Epithelial cell of prostate (primary cell): ENCODE measurements around the gene OR4D2.
A peak's percentile ranks its signal among the peaks of the same experiment; 100 is the strongest.

ENCODE experiments used
- DNase-seq: peaks from one replicate; pipeline ENCODE4 v3.0.0-alpha.2; 2011; ENCODE audit warnings: low read depth, low spot score
- H3K27ac ChIP-seq: fragments of 450-650 bp; 2 replicates; pipeline ENCODE4 v1.5.1; 2017; ENCODE audit warnings: mild to moderate bottlenecking

OR4D2 gene

DNA sequence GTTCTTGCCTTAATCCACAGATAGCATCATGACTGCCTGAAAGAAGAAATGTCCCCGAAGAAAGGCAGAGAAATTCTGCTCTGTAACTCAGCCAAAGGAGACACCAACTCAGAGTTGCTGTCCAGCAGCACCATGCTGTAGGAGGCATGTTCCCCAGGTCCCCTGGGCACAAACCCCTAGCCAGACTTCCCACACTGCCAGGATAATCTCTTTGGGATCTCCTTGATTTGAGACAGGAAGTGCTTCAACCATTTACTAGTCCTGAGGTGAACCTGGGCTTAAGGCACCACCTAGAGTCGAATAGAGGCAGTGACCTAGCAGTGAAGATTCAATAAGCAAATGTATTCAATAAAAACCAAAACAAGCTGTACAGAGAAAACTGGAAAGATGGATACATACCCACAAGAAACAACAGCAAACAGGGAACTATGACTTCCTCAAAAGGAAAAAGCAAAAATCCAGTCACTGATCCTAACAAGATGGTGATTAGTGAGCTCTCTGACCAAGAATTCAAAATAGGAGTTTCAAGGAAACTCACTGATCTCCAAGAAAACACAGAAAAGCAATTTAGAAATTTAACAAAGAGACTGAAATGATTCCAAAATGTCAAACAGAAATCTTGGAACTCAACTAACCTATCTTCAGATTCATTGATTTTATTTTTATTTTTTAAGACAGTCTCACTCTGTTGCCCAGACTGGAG lies 5.7 kb downstream of the OR4D2 start:
- peak; percentile 12 for DNase-seq
- no peak overlapping the region for H3K27ac ChIP-seq

GRCh38 chr17:58174871-58175270 lies 8.1 kb downstream of the OR4D2 start:
- H3K27ac ChIP-seq = no peak overlapping the region
- DNase-seq = no peak

DNA sequence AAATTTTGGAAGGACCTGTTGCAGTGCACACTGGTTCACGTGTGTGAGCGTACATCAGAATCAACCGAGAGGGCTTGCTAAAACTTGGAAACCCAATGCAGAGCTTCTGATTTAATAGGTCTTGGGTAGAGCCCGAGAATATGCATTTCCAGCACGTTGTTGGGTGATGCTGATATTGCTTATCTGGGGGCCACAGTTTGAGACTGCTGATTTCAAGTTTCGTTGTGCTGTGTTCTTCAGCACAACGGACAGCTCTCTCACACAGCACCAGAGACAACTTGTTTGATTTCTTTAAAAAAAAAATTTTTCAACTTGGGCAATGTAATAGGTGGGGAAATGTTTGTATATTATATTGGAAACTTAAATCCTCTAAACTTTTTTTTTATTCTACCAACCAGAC lies 9.4 kb downstream of the OR4D2 start:
- no peak for DNase-seq
- no peak overlapping the region for H3K27ac ChIP-seq

DNA sequence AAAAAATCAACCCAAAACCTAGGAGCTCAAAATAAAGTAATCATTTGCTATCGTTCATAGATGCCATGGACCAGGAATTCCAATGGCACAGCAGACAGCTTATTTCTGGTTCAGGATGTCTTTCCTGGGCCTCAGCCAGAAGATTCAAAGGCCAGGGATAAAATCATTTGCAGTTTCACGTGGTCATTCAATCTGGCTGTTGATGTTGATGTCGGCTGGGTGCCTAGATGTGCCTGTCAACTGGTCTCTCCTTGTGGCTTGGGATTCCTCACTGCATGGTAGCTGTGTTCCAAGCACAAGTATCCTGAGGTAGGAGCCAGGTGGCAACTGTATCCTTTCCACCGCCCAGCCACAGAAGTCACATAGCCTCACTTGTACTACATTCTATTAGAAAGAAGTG lies 15.0 kb downstream of the OR4D2 start:
- H3K27ac ChIP-seq = no peak overlapping the region
- no peak for DNase-seq

DNA sequence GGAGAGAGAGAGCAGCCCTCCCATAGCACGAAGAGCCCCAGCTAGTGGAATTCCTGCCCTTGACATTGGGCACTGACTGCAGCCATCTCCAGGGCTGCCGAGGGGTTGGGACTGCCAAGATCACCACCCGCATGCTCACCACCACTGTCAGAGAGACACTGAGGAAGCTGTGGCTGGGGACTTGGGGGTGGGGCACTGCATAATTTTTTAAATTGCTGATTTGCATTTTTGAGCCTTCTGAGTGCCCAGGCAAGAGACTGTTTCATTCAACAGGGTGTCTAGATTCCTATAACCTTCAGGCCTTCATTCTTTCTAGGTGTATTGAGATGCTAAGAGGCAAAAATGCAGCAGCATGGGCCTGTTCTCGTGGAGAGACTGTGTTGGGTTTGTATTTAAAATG lies 16.7 kb downstream of the OR4D2 start:
- no peak overlapping the region for H3K27ac ChIP-seq
- no peak for DNase-seq

GRCh38 chr17:58184308-58184985 lies 17.7 kb downstream of the OR4D2 start:
- peak; percentile 59 for DNase-seq
- no peak overlapping the region for H3K27ac ChIP-seq

GRCh38 chr17:58184986-58185761 lies 18.4 kb downstream of the OR4D2 start:
- DNase-seq = no peak
- no peak overlapping the region for H3K27ac ChIP-seq

DNA sequence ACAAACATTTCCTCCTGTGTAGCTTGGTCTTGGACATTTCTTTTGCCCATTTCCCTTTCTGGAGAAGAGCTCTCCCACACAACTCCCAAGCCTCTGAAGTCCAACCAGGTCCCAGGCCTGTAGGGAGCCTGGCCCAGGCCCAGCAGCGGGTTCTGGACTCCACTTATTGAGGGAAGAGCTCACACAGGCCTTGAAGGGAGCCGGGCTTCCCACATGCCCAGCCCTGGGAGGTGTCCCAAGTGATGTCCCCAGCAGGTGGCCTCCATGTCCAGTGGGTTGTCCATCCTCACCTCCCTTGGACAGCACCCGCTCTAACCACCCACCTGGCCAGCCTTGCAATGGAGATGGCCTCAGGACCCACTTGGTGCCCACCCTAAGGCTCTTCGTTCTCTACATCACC lies 19.8 kb downstream of the OR4D2 start:
- no peak for DNase-seq
- no peak overlapping the region for H3K27ac ChIP-seq

DNA sequence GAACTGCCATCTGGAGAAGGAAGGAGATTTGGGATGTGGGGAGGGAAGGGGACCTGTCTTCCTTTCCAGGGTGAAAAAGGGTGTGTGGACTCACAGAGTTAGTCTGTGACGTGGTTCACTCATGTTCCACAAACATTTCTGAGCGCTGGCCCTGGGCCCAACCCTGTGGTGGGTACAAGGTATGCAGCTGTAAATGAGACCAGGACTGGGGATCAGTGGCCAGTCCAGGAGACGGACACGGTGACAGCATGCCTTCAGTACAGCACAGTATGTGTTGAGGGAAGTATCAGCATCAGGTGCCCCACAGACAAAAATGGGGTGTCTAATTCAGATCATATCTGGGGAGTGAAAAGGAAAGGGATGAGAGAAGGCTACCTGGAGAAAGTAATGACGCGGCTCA lies 20.3 kb downstream of the OR4D2 start:
- no peak for DNase-seq
- H3K27ac ChIP-seq = no peak overlapping the region

GRCh38 chr17:58187675-58188074 lies 20.9 kb downstream of the OR4D2 start:
- no peak overlapping the region for H3K27ac ChIP-seq
- no peak for DNase-seq

GRCh38 chr17:58189436-58190146 lies 22.8 kb downstream of the OR4D2 start:
- DNase-seq = peak; percentile 48
- no peak overlapping the region for H3K27ac ChIP-seq

DNA sequence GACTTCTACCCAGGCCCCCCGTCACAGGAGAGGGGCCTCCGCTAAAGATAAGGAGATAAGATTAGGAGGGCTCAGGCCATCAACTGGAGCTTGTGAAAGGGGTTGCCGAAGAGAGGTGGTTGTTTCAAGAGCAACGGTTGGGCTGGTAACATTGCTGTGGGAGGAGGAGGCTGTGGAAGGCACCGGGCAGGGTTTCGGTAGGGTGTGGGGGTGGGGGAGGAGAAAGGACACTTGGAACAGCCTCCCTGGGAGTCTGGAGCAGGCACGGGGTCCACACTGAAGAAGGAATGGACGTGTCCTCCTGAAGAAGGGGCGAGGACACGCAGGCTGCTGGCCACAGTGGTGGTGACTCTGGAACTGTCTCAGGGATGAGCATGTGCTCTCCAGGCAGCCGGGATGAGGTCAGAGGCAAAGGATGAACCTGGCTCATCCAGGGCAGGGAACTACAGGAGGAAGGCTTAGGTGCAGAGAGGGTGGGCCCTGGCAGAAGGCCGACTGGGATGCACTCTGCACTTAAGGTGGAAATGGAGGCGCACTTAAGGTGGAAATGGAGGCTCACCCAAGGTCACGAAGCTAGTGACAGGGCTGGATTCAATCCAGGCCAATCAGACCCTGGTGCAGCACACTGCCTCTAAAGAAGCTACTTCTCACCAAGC lies 24.6 kb downstream of the OR4D2 start:
- no peak for DNase-seq
- no peak overlapping the region for H3K27ac ChIP-seq

DNA sequence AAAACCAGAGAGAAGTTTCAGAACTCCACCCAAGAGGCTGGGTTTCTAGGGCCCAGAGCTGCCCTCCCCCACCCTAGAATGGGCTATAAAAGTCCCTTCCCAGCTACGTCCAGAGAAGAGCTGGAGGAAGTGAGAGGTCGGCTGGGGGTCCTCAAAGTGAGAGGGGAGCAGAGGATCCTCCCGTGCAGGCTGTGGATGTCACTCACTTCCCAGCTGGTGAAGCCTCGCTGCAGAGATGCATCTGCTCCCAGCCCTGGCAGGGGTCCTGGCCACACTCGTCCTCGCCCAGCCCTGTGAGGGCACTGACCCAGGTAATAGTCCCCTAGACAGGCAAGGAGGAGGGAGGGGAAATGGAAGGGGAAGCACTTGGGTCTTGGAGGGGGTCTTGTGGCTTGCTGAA lies 25.8 kb downstream of the OR4D2 start, which contains the start of gene EPX:
Gene EPX, plus strand, starts transcription at position 115 of the 400 bp plus-strand sequence. Its CDS starts 121 bp downstream, at position 236.
- no peak within 1 kb of the TSS for H3K27ac ChIP-seq
- DNase-seq = no peak

DNA sequence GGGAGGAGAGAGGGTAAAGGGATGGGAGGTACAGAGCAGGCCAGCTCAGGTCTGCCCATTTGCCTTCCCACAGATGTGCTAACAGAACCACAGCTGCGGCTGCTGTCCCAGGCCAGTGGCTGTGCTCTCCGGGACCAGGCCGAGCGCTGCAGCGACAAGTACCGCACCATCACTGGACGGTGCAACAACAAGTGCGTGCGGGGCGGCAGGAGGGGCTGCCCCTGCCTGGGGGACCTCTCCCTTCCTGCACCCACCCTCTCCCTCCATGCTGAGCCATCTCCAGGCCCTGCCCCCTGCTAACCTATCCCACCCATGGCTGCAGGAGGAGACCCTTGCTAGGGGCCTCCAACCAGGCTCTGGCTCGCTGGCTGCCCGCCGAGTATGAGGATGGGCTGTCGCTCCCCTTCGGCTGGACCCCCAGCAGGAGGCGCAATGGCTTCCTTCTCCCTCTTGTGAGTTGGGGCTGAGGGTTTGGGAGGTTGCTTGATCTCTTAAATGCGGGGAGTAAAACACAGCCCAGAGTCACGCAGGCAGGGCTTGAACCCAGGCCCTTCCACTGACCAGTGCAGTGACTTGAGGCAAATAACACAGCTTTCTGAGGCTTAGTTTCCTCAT lies 27.0 kb downstream of the OR4D2 start:
- no peak overlapping the region for H3K27ac ChIP-seq
- no peak for DNase-seq

- no peak for DNase-seq
- no peak overlapping the region for H3K27ac ChIP-seq
These were observed 28.8 kb downstream of the OR4D2 start for GRCh38 chr17:58195518-58196123.

DNA sequence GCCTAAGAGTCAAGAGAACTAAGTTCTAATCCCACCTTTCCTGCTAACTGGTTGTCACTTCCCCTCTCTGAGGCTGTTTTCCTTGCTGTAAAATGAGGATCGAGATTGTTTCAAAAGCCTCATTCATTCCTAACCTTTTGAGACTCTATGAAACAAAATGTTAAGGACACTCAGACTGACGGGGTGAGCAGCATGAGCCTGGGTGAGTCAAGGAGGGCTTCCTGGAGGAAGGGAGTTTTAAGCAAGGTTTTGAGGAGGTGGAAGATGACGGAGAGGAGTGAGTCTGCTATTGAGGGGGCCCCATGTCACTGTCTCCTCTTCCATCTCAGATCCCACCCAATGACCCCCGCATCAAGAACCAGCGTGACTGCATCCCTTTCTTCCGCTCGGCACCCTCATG lies 29.8 kb downstream of the OR4D2 start:
- DNase-seq = no peak

DNA sequence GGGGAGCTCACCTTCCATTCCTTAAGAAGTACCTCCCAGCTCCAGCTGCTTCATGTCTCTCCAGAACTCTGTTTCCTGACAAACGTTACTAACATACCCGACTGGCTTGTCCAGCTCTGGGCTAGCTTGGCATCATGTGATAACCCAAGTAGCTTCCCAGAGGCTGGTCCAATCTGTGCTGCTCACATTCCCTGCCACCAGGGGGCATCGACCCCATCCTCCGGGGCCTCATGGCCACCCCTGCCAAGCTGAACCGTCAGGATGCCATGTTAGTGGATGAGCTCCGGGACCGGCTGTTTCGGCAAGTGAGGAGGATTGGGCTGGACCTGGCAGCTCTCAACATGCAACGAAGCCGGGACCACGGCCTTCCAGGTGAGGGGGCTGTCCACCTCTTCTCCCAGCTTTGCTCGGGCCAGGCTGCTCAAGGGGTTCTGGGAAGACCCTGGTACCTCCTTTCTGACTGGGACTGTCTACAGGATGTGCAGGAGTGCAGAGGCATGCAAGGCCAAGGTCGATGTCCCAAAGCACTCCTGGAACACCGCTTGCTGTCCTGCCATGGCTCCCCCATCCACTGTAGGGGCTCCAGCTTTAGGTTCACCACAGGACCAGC lies 33.3 kb downstream of the OR4D2 start:
- no peak for DNase-seq
- H3K27ac ChIP-seq = no peak overlapping the region

More for the DNA sequence above, 29.8 kb downstream of the OR4D2 start:
- H3K27ac ChIP-seq = no peak overlapping the region

DNA sequence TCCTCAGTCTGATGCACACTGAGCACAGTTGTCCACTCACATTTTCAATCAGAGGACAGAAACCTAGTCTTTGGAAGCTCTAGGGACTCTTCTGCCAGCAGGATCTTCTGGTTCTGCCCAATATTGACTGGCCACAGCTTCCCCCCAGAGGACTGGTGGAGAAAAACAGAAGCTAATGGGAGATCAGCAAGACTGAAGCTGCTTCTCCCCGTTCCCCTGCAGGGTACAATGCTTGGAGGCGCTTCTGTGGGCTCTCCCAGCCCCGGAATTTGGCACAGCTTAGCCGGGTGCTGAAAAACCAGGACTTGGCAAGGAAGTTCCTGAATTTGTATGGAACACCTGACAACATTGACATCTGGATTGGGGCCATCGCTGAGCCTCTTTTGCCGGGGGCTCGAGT lies 36.1 kb downstream of the OR4D2 start:
- DNase-seq = no peak
- H3K27ac ChIP-seq = no peak overlapping the region

DNA sequence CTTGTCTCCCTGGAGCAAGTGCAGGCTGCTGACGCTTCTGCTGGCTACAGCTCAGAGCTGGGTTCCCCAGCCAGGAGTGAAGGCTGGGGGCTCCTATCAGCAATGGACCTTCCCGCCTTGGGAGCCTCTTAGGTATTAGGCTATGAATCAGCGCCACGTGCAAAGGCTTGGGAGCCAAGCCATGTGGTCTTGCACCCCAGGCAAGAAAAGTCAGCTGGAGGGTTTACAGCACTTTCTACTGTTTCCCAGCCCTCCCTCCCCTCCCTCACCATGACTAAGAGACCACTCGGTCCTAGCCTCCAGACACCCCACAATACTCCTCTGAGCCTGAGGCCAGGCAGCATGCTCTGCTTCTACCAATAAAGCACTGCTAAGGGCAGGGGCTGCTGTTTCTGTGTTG lies 38.0 kb downstream of the OR4D2 start:
- H3K27ac ChIP-seq = no peak overlapping the region
- DNase-seq = no peak
